Breast epithelium (tissue), 3 donors: Measurements from ENCODE around the gene SEPHS2.

ENCODE experiments used
- CTCF ChIP-seq, 3 donors: fragments of 450-650 bp; IDR thresholded peaks; one replicate each; pipeline ENCODE4 v1.5.1; 2016 to 2017; ENCODE audit warnings: antibody characterized with exemption in 3 of 3, mild to moderate bottlenecking in 3 of 3, moderate library complexity in 3 of 3
- POLR2A ChIP-seq: fragments of 450-650 bp; IDR thresholded peaks from one replicate; pipeline ENCODE4 v1.6.1; 2016; ENCODE audit warnings: antibody characterized with exemption, mild to moderate bottlenecking, moderate library complexity
- POLR2AphosphoS5 ChIP-seq, 3 donors: sonication (generic); formaldehyde crosslinking; IDR thresholded peaks; one replicate each; pipeline ENCODE4 v1.6.1; 2017; ENCODE audit warnings: antibody characterized with exemption in 3 of 3

DNA sequence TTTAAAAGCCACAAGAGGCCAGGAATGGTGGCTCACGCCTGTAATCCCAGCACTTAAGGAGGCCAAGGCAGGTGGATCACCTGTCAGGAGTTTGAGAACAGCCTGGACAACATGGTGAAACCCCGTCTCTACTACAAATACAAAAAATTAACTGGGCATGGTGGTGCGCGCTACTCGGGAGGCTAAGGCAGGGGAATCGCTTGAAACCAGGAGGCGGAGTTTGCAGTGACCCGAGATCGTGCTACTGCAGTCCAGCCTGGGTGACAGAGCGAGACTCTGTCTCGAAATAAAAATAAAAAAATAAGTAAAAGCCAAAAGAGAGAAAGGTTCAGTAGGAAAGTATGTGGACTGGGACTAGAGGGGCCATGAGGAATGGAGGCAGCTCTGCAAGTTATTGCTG lies 13.8 kb upstream of the SEPHS2 start:
- TF ChIP-seq CTCF (IDR thresholded peaks at IDR 0.05), result no peak
- TF ChIP-seq POLR2A, result no peak
- no peak for TF ChIP-seq POLR2AphosphoS5 (IDR thresholded peaks at IDR 0.05)
